ENCODE results near the gene C14orf93.

C14orf93 gene

GRCh38 chr14:22987291-22987690 lies 22.7 kb downstream of the C14orf93 start:
- DNase-seq, result no peak

GRCh38 chr14:22986508-22987054 lies 23.4 kb downstream of the C14orf93 start:
- DNase-seq, result peak; percentile 43

- no peak for DNase-seq
These were observed 23.9 kb downstream of the C14orf93 start for GRCh38 chr14:22985894-22986507.

- DNase-seq, result no peak
These were observed 24.8 kb downstream of the C14orf93 start for GRCh38 chr14:22984959-22985658.

GRCh38 chr14:22982477-22983245 lies 27.3 kb downstream of the C14orf93 start, which contains the start of gene AJUBA:
AJUBA (minus strand) TSS chr14:22982551; CDS start chr14:22982266, 285 bp downstream.
- DNase-seq, result peak; percentile 62

GRCh38 chr14:22981876-22982476 lies 28.0 kb downstream of the C14orf93 start:
- no peak for DNase-seq

- no peak for DNase-seq
These were observed 28.7 kb downstream of the C14orf93 start for GRCh38 chr14:22981090-22981875.

GRCh38 chr14:22980672-22981089 lies 29.3 kb downstream of the C14orf93 start:
- DNase-seq, result no peak

- no peak for DNase-seq
These were observed 30.1 kb downstream of the C14orf93 start for GRCh38 chr14:22979748-22980392.

GRCh38 chr14:22978981-22979671 lies 30.8 kb downstream of the C14orf93 start:
- no peak for DNase-seq

- DNase-seq, result no peak
These were observed 31.5 kb downstream of the C14orf93 start for GRCh38 chr14:22978487-22978837.

- no peak for DNase-seq
These were observed 32.1 kb downstream of the C14orf93 start for GRCh38 chr14:22977684-22978486.

- DNase-seq, result no peak
These were observed 32.6 kb downstream of the C14orf93 start for GRCh38 chr14:22977434-22977683.

GRCh38 chr14:22976620-22977433 lies 33.1 kb downstream of the C14orf93 start:
- no peak for DNase-seq

GRCh38 chr14:22974530-22975313 lies 35.2 kb downstream of the C14orf93 start:
- DNase-seq, result no peak

GRCh38 chr14:22973217-22974032 lies 36.5 kb downstream of the C14orf93 start:
- DNase-seq, result no peak

- DNase-seq, result no peak
These were observed 37.5 kb downstream of the C14orf93 start for GRCh38 chr14:22972313-22972930.
